ENCODE data around the gene ARL3. TPM values are rescaled to one million over a fixed set of nuclear protein-coding genes. Genes with fewer than 3 reads are reported as not detected.

The ARL3 gene
- total RNA-seq, 1 donor from 2014 or later: 9.5 TPM

- H3K4me3 ChIP-seq (ENCODE audit: low read depth, low read length): no peak overlapping the region
- DNase-seq (ENCODE audit: low read depth): no peak
- no peak for TF ChIP-seq CTCF (conservative IDR thresholded peaks at IDR 0.05; ENCODE audit: low read depth, low read length)
Observed at GRCh38 chr10:102656791-102657371, 57.3 kb downstream of the ARL3 start.

- no peak for TF ChIP-seq CTCF (conservative IDR thresholded peaks at IDR 0.05; ENCODE audit: low read depth, low read length)
- no peak for DNase-seq (ENCODE audit: low read depth)
- H3K4me3 ChIP-seq (ENCODE audit: low read depth, low read length): no peak overlapping the region
Observed at GRCh38 chr10:102656026-102656425, 58.2 kb downstream of the ARL3 start.

GRCh38 chr10:102654969-102655368, 59.2 kb downstream of the ARL3 start:
- DNase-seq (ENCODE audit: low read depth): no peak
- H3K4me3 ChIP-seq (ENCODE audit: low read depth, low read length): no peak overlapping the region
- no peak for TF ChIP-seq CTCF (conservative IDR thresholded peaks at IDR 0.05; ENCODE audit: low read depth, low read length)

- DNase-seq (ENCODE audit: low read depth): no peak
- TF ChIP-seq CTCF (conservative IDR thresholded peaks at IDR 0.05; ENCODE audit: low read depth, low read length): no peak
- H3K4me3 ChIP-seq (ENCODE audit: low read depth, low read length): no peak overlapping the region
Observed at GRCh38 chr10:102654566-102654965, 59.6 kb downstream of the ARL3 start.

- DNase-seq (ENCODE audit: low read depth): no peak
- H3K4me3 ChIP-seq (ENCODE audit: low read depth, low read length): no peak overlapping the region
- no peak for TF ChIP-seq CTCF (conservative IDR thresholded peaks at IDR 0.05; ENCODE audit: low read depth, low read length)
Observed at GRCh38 chr10:102653060-102653459, 61.1 kb downstream of the ARL3 start.

GRCh38 chr10:102652170-102652916, 61.9 kb downstream of the ARL3 start:
- DNase-seq (ENCODE audit: low read depth): no peak
- no peak for TF ChIP-seq CTCF (conservative IDR thresholded peaks at IDR 0.05; ENCODE audit: low read depth, low read length)
- H3K4me3 ChIP-seq (ENCODE audit: low read depth, low read length): no peak overlapping the region
